ENCODE measurements around the gene ABLIM2.

- no peak for TF ChIP-seq CTCF (IDR thresholded peaks at IDR 0.05 in 4 of 5, conservative IDR thresholded peaks at IDR 0.05 in 1 of 5)
- TF ChIP-seq POLR2A (IDR thresholded peaks at IDR 0.05) = no peak
Observed at GRCh38 chr4:7989654-7990053, 169.0 kb downstream of the ABLIM2 start.

Measured in gastrocnemius medialis (tissue), 4 donors.